Renal pelvis (tissue), 4 donors: ENCODE measurements around the gene TM4SF5. TPM values are rescaled to one million over a fixed set of nuclear protein-coding genes. Genes with fewer than 3 reads are reported as not detected.

Experiments
- DNase-seq: peaks from one replicate; pipeline ENCODE4 v3.0.0-alpha.2; 2013
- polyA plus RNA-seq, 3 donors: library from polyadenylated mRNA; unstranded; fragments of 120-200 nt; gene quantifications; one replicate each; pipeline ENCODE4 v1.2.1, GENCODE V29; 2013; ENCODE audit not compliant: insufficient read length in 3 of 3

The TM4SF5 gene
- polyA plus RNA-seq, 3 donors = 2.4 to 3.7 (median 2.5) TPM

- DNase-seq = no peak
These were observed 26.4 kb upstream of the TM4SF5 start for GRCh38 chr17:4744999-4745969.

- DNase-seq = no peak
These were observed 23.8 kb upstream of the TM4SF5 start for GRCh38 chr17:4747847-4748246.

GRCh38 chr17:4748686-4749085 is 23.0 kb upstream of the TM4SF5 start:
- no peak for DNase-seq

DNA sequence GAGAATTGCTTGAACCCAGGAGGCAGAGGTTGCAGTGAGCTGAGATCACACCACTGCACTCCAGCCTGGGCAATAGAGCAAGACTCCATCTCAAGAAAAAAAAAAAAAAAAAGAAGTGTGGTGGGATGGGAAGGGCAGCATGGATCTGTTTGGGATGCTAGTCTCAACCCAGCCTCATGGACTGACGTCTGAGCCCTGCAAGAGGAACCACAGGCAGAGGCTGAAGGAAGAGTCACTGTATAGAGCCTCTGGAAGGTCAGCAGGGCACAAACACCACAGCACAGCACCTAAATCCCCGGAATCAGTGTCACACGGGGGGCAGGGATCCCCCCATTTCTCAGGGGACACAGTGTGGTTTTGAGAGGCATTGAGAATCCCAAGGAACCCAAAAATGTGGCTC is 21.1 kb upstream of the TM4SF5 start:
- no peak for DNase-seq

GRCh38 chr17:4751932-4752331 is 19.8 kb upstream of the TM4SF5 start:
- no peak for DNase-seq

GRCh38 chr17:4753392-4753791 is 18.3 kb upstream of the TM4SF5 start:
- DNase-seq = no peak

DNA sequence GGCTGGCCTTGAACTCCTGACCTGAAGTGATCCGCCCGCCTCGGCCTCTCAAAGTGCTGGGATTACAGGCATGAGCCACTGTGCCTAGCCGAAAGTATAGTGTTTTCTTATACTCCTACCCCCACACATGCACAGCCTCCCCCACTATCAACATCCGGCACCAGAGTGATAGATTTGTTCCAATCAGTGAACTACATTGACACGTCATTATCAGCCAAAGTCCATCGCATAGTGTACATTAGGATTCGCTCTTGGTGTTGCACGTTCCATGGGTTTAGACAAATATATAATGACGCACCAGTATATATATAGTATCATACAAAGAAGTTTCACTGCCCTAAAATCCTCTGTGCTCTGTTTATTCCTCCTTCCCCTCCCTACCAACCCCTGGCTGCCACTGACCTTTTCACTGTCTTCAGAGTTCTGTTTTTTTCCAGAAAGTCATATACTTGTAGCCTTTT is 11.9 kb upstream of the TM4SF5 start:
- DNase-seq = no peak

DNA sequence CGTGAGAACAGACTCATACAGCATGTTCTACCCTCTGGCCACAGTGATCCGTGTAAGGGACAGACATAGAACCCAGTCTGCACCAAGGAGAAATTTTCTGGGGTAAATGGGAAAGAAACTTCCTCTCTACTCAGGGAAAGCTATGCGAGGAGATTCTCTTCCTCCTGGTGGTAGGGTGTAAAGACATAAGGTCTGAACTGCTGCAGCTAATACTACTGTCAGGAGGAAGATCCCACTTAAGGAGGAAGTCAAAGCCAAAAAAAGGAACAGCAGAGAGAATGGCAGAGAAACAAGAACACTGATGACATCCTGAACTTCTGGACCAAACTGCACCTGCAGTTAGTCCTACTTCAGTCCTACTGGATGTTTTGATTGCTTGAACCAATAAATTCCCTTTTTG is 7.1 kb upstream of the TM4SF5 start:
- DNase-seq = no peak

DNA sequence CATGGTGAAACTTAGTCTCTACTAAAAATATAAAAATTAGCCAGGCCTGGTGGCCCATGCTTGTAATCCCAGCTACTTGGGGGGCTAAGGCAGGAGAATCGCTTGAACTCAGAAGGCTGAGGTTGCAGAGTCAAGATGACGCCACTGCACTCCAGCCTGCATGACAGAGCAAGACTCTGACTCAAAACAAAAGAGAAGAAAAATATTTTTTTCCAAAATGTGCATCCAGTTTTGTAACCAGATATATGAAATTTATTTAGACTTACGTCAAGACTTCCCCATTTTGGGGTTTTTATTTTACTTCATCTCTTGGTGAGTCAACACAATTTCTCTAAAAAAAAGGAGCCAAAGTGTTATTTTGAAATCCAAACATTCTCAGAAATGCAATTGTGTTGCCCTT is 5.5 kb upstream of the TM4SF5 start:
- DNase-seq = no peak

- DNase-seq = no peak
These were observed 5.0 kb upstream of the TM4SF5 start for GRCh38 chr17:4766723-4767122.

GRCh38 chr17:4768298-4768697 is 3.4 kb upstream of the TM4SF5 start:
- no peak for DNase-seq

GRCh38 chr17:4769628-4770027 is 2.1 kb upstream of the TM4SF5 start:
- DNase-seq = no peak

- DNase-seq = no peak
These were observed 538 bp downstream of the TM4SF5 start for GRCh38 chr17:4772235-4772613.

GRCh38 chr17:4777969-4778760 is 6.5 kb downstream of the TM4SF5 start:
- no peak for DNase-seq

- DNase-seq = no peak
These were observed 8.8 kb downstream of the TM4SF5 start for GRCh38 chr17:4780325-4780955.

DNA sequence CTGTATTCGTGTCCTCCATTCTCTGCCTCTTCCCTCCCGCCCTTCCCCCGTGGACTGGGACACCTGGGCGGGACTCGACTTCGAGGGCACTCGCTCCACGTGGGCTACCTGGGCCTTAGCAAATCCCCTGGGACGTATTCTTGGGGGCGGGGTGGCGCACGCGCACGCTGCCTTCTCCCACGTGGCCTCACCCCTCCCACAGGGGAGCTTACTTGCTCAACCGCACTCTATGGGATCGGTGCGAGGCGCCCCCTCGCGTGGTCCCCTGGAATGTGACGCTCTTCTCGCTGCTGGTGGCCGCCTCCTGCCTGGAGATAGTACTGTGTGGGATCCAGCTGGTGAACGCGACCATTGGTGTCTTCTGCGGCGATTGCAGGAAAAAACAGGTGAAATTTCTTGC is 11.0 kb downstream of the TM4SF5 start:
- DNase-seq = no peak

DNA sequence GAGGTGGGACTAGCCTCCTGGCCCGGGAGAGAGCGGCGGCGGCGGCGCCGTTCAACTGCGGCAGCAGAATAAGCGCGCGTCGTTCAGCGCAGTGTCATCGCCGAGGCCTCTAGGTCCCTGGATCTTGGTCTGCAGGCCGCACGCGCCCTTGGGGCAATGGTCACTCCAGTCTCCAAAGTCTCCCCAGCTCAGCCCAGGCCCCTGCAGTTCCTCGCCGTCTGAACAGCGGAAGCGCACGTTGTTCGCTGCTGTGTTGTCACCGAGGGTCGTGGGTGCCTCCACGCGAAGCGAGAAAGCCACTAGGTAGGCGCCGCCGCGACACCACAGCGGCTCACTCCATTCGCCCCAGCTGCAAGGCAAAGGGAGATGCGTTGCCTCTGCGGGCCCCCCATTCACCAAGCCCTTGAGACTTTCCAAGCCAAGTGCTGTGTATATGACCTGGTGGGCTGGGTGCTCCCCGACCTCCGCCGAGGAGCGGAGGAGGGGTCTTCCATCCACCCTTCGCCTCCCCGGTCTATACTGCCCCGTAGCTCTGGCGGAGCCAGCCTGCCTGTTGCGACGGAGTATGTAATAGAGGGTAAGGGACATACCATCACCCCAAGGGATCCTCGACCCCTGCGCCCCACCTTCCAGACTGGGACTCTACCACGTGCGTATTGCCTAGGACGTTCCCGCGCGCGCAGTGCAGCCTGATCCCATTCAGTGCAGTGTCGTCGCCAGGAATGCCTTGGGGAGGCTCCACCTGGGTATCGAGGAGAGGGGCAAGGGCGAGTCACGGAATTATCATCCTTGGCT is 13.8 kb downstream of the TM4SF5 start:
- DNase-seq = no peak

DNA sequence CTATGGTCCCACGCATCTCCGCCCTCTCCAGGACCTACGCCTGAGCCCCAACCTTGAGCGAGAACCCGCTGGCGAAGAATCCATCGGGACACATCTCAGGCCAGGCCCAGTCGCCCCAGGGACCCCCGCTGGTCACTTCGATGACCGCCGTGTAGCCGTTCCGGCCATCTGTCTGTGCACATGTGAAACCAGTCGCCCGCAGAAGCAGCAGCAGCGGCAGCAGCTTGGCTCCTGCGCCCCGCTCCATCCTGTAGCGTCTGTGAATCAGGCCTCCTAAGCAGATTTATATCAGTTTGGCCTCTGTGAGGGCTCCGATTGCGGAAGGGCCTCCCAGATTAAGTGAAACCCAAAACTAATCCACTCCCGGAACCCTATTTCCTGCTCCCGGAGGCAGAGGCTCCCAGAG is 14.4 kb downstream of the TM4SF5 start, which contains the start of gene VMO1:
TSS of gene VMO1 (minus strand) at position 259 of the 406 bp plus-strand sequence. CDS start at position 247, 12 bp downstream.
- DNase-seq = no peak

GRCh38 chr17:4786516-4786915 is 14.8 kb downstream of the TM4SF5 start:
- DNase-seq = no peak

DNA sequence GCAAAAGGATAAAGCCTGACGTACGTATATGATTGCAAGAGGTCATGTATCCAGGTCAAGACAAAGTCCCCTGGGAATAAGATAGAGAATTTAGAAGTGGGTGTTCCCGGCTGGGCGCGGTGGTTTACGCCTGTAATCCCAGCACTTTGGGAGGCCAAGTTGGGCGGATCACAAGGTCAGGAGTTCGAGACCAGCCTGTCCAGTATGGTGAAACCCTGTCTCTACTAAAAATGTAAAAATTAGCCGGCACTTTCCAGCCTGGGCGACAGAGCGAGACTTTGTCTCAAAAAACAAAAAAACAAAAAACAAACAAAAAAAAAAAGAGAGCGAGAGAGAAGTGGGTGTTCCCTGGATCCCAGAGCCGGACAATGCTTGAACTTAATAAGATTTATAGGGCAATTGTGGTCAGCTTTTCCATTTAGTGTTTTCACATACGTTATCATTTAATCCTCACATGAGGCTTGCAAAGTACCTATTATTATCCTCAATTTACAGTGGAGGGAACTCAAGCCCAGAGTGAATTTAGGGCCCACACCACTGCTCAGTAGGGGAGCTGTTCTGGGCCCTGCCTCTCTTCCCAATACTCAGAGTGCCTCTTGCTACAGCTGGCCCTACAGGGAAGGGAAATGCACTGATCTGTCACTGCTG is 16.6 kb downstream of the TM4SF5 start:
- no peak for DNase-seq
